ENCODE data around the gene SLC49A4. TPM values are rescaled to one million over a fixed set of nuclear protein-coding genes. Genes with fewer than 3 reads are reported as not detected.

Gene SLC49A4
- polyA plus RNA-seq, 1 experiment: 16.4 TPM

- Histone ChIP-seq H3K4me3 (ENCODE audit: low read depth, low read length) (no peak overlapping the region), H3K27me3 (ENCODE audit: control insufficient read depth, insufficient read depth, low read length) (no peaks in the 10 kb centered on the region), H3K9me3 (ENCODE audit: control insufficient read depth, insufficient read depth, low read length) (peaks cover 3% of the 10 kb centered on the region; the same call in 1 of the 2 replicates), H3K27ac (ENCODE audit: low read depth, low read length) (no peak overlapping the region)
- DNase-seq (ENCODE audit: low read depth, low spot score): no peak
- no peak for TF ChIP-seq CTCF (IDR thresholded peaks at IDR 0.05; ENCODE audit: low read depth, low read length)
- POLR2A ChIA-PET: interaction anchor here (1.6 kb wide), 1 partner anchor 9 kb away, joined by 6 read pairs; the partner anchor contains the start of gene HSPBAP1
- CTCF ChIA-PET: interaction anchor here (0.6 to 1.9 kb wide), 5 partner anchors 8 to 225 kb away, joined by 3 to 7 read pairs (median 3); partner anchors contain the start of gene HSPBAP1
Observed at GRCh38 chr3:122785231-122785630, 9.6 kb upstream of the SLC49A4 start.

DNA sequence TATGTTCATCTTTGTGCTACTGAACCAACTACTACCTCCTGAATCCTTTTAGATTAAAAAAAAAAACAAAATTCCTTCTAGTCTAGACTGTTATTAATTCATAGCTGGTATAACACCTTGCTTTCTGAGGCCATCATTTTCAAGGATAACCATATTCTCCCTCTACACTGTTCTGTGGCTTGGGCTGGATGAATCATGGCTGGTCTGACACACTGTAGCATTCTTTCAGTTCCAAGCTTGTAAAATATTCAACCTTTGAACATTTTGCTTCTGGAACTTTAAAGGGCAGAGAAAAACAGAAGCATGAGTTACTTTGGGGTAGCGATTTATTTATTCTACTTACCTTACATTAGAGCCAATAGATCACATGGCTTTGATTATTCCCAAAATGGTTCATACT, 8.8 kb upstream of the SLC49A4 start:
- Histone ChIP-seq H3K4me3 (ENCODE audit: low read depth, low read length) (no peak overlapping the region), H3K9me3 (ENCODE audit: control insufficient read depth, insufficient read depth, low read length) (peaks cover 3% of the 10 kb centered on the region; the same call in 1 of the 2 replicates), H3K27ac (ENCODE audit: low read depth, low read length) (no peak overlapping the region), H3K27me3 (ENCODE audit: control insufficient read depth, insufficient read depth, low read length) (no peaks in the 10 kb centered on the region)
- no peak for TF ChIP-seq CTCF (IDR thresholded peaks at IDR 0.05; ENCODE audit: low read depth, low read length)
- no peak for DNase-seq (ENCODE audit: low read depth, low spot score)
- ChIA-PET POLR2A (interaction anchor here (1.0 kb wide), 1 partner anchor 402 kb away, joined by 5 read pairs; the partner anchor contains the start of gene FAM162A), CTCF (interaction anchor here (0.8 to 1.2 kb wide), 2 partner anchors 30 to 402 kb away, joined by 3 read pairs; partner anchors contain the start of gene FAM162A)

GRCh38 chr3:122787872-122788271, 7.0 kb upstream of the SLC49A4 start:
- Histone ChIP-seq H3K27ac (ENCODE audit: low read depth, low read length) (no peak overlapping the region), H3K4me3 (ENCODE audit: low read depth, low read length) (no peak overlapping the region), H3K27me3 (ENCODE audit: control insufficient read depth, insufficient read depth, low read length) (no peaks in the 10 kb centered on the region), H3K9me3 (ENCODE audit: control insufficient read depth, insufficient read depth, low read length) (no peaks in the 10 kb centered on the region)
- ChIA-PET POLR2A (no interaction called here), CTCF (no interaction called here)
- DNase-seq (ENCODE audit: low read depth, low spot score): no peak
- no peak for TF ChIP-seq CTCF (IDR thresholded peaks at IDR 0.05; ENCODE audit: low read depth, low read length)

- POLR2A ChIA-PET: no interaction called here
Observed at GRCh38 chr3:122789585-122790273, 5.1 kb upstream of the SLC49A4 start.

More at GRCh38 chr3:122789585-122790273, 5.1 kb upstream of the SLC49A4 start:
- H3K27ac ChIP-seq (ENCODE audit: low read depth, low read length): no peak overlapping the region
- H3K9me3 ChIP-seq (ENCODE audit: control insufficient read depth, insufficient read depth, low read length): no peaks in the 10 kb centered on the region
- no peak overlapping the region for H3K4me3 ChIP-seq (ENCODE audit: low read depth, low read length)
- no peak for TF ChIP-seq CTCF (IDR thresholded peaks at IDR 0.05; ENCODE audit: low read depth, low read length)
- no peaks in the 10 kb centered on the region for H3K27me3 ChIP-seq (ENCODE audit: control insufficient read depth, insufficient read depth, low read length)
- no peak for DNase-seq (ENCODE audit: low read depth, low spot score)
- CTCF ChIA-PET: interaction anchor here (1.3 kb wide), 1 partner anchor 153 kb away, joined by 3 read pairs; no protein-coding TSS in a partner anchor

Measured in AG04450 (cell line).